CD1c-positive myeloid dendritic cell (primary cell): ENCODE data around the gene CAST.

Source experiments
- DNase-seq: peaks from one replicate; pipeline ENCODE4 v3.0.0-alpha.2; 2016; ENCODE audit errors: extremely low spot score

Gene CAST

DNA sequence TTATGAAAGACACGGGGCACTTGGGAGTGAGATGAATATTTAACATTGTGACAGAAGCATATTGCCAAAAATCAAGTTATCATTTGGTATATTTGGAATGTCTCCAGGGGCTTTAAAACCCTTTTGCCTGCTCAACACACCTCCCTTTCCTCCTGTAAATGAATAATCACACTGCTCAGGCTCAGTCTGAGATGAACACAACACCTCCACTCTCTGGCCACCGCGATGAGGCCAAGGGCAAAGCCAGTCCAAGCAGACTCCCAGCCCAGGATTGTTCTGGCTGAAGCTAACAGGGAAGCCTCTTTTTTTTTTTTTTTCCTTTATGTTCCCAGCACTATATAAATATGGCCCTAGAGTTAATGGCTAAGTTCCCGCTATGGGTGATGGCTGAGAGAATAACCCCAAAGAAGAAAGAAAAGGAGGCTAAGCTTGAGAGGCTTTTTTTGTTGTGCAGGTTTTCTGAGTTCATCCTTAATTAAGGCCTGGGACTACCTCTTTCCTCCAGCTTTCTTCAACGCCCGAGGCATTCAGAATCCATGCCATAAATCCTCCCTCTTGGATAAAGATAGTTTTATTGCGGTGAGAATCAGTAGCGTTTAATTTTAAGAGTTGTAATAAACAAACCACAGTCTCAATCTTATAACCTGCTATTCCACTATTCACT lies 156.1 kb downstream of the CAST start:
- no peak for DNase-seq

DNA sequence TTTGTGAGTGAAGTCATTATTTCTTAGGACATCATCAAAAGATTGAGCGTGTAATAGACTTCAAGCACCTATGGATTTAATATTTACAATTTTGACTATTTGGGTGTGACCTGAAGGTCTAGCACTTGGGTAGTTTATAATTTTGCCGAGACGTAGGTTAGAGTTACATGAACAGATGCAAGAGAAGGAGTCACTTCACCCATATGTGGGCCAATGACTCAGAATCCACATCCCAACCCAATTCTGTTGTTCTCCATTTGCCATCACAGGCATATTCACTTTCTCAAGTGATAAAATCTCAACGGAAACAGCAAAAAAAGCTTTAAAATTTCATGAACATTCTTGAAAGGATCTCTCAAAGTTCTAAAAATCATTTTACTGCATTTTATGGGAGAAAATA lies 157.6 kb downstream of the CAST start:
- no peak for DNase-seq

DNA sequence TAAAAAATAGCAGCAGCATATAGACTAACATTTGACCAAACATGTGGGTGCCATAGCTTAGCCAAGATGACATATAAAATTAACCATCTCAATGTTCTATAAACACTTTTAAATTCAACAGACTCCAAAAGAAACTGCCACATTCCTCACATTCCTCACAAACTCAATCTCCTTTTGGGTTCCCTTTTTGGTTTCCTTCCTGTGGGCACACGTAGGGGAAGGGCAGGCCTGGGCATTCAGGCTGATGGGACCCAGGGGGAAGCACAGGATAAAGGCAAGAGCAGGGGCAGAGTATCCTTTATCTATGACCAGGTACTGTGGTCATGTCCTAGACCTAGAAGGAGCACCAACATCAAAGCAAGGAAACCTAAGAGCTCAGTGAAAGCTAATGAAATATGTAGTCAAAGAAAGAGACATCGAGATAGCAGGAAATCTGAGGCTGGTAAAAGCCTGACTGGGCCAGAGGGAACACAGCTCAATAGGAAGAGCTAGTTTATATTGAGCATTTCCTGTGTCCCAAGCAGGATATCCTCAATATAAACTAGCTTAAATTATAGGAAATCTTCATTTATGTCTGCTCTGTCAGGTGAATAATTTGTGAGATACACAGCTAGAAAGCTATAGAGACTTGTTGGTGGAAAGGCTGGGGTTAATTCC lies 159.2 kb downstream of the CAST start:
- no peak for DNase-seq

DNA sequence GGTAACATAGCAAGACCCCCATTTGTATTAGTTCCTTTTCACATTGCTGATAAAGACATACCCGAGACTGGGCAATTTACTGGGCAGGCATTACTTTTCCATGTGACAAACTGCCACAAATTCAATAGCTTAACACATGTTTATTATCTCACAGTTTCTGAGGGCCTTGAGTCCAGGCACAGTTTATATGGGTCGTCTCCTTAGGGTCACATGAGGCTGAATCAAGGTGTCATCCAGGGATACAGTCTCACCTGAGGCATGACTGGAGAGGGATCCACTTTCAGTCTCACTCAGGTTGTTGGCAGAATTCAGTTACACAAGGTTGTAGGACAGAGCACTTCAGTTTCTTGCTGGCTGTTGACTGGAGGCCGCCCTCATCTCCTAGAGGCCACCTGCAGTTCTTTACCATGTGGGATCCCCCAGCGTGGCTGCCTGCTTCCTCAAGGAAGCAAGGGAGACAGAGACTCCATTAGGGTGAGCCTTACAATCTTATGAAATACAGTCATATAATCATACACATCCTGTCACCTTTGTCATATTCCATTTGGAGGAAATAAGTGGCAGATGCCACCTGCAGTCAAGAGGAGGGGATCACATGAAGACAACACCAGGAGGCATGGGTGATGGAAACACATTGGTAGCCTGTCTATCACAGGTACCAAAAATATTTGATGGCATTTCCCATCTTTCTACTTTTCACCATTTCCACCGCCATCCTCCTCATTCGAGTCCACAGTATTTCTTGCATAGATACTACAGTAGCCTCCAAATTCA lies 160.7 kb downstream of the CAST start:
- DNase-seq, result no peak

DNA sequence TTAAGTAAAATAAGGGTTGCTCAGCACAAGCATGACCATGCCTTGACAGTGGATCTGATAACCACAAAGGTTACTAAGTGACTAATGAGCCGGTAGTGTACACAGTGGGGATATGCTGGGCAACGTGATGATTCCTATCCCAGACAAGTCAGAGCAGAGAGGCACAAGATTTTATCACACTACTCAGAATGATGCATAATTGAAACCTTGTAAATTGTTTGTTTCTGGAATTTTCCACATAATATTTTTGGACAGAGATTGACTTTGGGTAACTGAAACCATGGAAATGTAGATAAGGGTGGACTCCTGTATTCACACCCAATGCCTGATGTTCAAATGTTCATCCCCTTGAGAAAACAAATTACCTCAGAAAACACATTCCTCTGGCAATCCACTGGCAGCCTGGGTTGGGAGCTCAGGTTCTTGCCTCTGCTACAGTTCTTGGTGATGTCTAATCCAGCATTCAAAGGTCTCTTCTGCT lies 161.8 kb downstream of the CAST start:
- DNase-seq, result no peak
